Measurements from ENCODE around the gene TRPM3. TPM values are rescaled to one million over a fixed set of nuclear protein-coding genes. Genes with fewer than 3 reads are reported as not detected.

Gene TRPM3
- total RNA-seq, 1 experiment from 2014 or later: not detected

DNA sequence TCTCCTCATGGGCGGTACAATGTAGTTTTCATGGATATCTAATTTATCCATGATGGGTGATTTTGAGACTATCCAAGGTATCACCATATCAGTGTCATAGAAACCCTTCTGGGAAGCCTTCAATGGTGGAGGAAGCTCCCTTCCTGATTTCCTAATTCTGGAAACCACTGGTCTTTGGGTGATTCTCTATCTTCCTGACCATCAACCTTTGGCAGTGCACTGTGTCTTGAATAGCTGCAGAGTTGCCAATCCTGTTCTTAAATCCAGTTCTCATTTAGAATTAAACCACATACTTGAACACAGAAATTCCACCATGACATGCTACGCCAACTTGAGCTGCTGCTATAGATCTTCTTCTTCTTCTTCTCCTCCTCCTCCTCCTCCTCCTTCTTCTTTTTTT lies 545.3 kb downstream of the TRPM3 start:
- in situ Hi-C loops (cut with HindIII; ENCODE audit: low pct_unique_long_range_greater_than_20kb, low sequenced_read_pairs): no loop called here
- H3K36me3 ChIP-seq (ENCODE audit: control insufficient read depth, insufficient read depth, low read length): no peaks in the 10 kb centered on the region
- POLR2A ChIA-PET: no interaction called here
- CTCF ChIA-PET: no interaction called here
- DNase-seq (ENCODE audit: low read depth, low spot score) (no peak), ATAC-seq (no peak)
- H3K4me3 ChIP-seq (ENCODE audit: low read depth in 2 of 2, low read length in 2 of 2): no peak overlapping the region
- no peaks in the 10 kb centered on the region for H3K4me1 ChIP-seq (ENCODE audit: control insufficient read depth, insufficient read depth, low read length)
- no TSS peak for BruUV-seq (replicated peaks)
- intact Hi-C loops (cut with micrococcal nuclease; ENCODE audit: unreplicated experiment): no loop called here
- TF ChIP-seq REST (IDR thresholded peaks at IDR 0.05; ENCODE audit: insufficient read depth in 1 of 2, low read depth in 2 of 2, low read length in 1 of 2): no peak
- no peak for TF ChIP-seq POLR2AphosphoS5 (IDR thresholded peaks at IDR 0.05; ENCODE audit: low read depth, low read length)
- TF ChIP-seq SIN3A (IDR thresholded peaks at IDR 0.05; ENCODE audit: borderline replicate concordance, insufficient read depth, low read depth, low read length): no peak
- TF ChIP-seq CTCF (IDR thresholded peaks at IDR 0.05): no peak
- no peak for TF ChIP-seq TCF7L2 (IDR thresholded peaks at IDR 0.05; ENCODE audit: low read depth, low read length)
- H3K27ac ChIP-seq (ENCODE audit: low read length): no peak overlapping the region
- H3K9me3 ChIP-seq (ENCODE audit: control insufficient read depth, insufficient read depth, low read depth, low read length): no peaks in the 10 kb centered on the region
- H3K27me3 ChIP-seq (ENCODE audit: control insufficient read depth, insufficient read depth, low read length): no peaks in the 10 kb centered on the region

DNA sequence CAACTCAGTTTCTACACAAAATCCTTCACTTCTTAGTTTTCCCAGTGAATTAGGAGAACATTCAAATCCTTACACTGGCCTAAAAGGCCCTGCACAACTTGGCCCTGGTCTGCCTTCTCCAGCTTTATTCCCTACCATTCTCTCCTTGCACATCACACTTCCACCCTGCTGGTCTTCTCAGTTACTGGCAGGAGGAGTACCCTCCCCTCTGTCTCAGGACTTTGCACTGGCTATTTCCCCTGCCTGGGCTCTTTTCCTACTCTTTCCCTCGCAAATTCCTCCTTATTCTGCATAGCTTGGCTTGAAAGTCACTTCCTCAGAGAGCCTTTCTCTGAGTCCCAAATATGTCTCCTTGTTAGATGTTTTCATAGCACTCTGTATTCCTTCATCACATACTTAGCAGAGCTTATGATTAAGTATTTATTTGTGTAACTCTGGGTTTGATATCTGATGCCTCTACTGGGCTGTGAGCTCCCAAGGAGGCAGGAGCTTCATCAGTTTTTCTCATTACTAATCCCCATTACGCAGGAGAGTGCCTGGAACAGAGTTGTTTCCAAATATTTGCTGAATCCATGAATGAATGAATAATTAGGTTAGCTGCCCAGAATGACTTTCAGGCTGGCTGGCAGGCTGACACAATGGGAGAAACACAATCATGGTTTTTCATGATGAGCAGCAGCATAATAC lies 547.1 kb downstream of the TRPM3 start:
- intact Hi-C loops (cut with micrococcal nuclease; ENCODE audit: unreplicated experiment) (no loop called here), in situ Hi-C loops (cut with HindIII; ENCODE audit: low pct_unique_long_range_greater_than_20kb, low sequenced_read_pairs) (no loop called here)
- ATAC-seq (no peak), DNase-seq (ENCODE audit: low read depth, low spot score) (no peak)
- H3K4me3 ChIP-seq (ENCODE audit: low read depth in 2 of 2, low read length in 2 of 2): no peak overlapping the region
- H3K4me1 ChIP-seq (ENCODE audit: control insufficient read depth, insufficient read depth, low read length): no peaks in the 10 kb centered on the region
- no peaks in the 10 kb centered on the region for H3K27me3 ChIP-seq (ENCODE audit: control insufficient read depth, insufficient read depth, low read length)
- CTCF ChIA-PET: no interaction called here
- POLR2A ChIA-PET: no interaction called here
- H3K36me3 ChIP-seq (ENCODE audit: control insufficient read depth, insufficient read depth, low read length): no peaks in the 10 kb centered on the region
- no peak overlapping the region for H3K27ac ChIP-seq (ENCODE audit: low read length)
- BruUV-seq (replicated peaks): no TSS peak
- no peaks in the 10 kb centered on the region for H3K9me3 ChIP-seq (ENCODE audit: control insufficient read depth, insufficient read depth, low read depth, low read length)
- TF ChIP-seq SIN3A (IDR thresholded peaks at IDR 0.05; ENCODE audit: borderline replicate concordance, insufficient read depth, low read depth, low read length) (no peak), REST (IDR thresholded peaks at IDR 0.05; ENCODE audit: insufficient read depth in 1 of 2, low read depth in 2 of 2, low read length in 1 of 2) (no peak), POLR2AphosphoS5 (IDR thresholded peaks at IDR 0.05; ENCODE audit: low read depth, low read length) (no peak), CTCF (IDR thresholded peaks at IDR 0.05) (no peak), TCF7L2 (IDR thresholded peaks at IDR 0.05; ENCODE audit: low read depth, low read length) (no peak)

All from Panc1 (cell line).